Thoracic aorta (tissue), 2 donors: ENCODE results near the gene IRGC. TPM values are rescaled to one million over a fixed set of nuclear protein-coding genes. Genes with fewer than 3 reads are reported as not detected.

ENCODE experiments used
- ATAC-seq: fragments of 150-250 bp; one replicate; pipeline ENCODE4 v1.8.0; 2017; ENCODE audit warnings: low read depth; ENCODE audit not compliant: insufficient number of reproducible peaks, low FRiP score
- DNase-seq: peaks from one replicate; pipeline ENCODE4 v3.0.0-alpha.2; 2020; ENCODE audit warnings: low spot score
- H3K27ac ChIP-seq, 2 donors: fragments of 200-600 bp; sonication (generic); 1 replicate in 1 of 2; 2 replicates in 1 of 2; pipeline ENCODE4 v1.5.1; 2016; ENCODE audit warnings: mild to moderate bottlenecking in 2 of 2, moderate library complexity in 2 of 2
- H3K27me3 ChIP-seq: fragments of 200-600 bp; sonication (generic); replicated peaks from 2 replicates; pipeline ENCODE4 v1.6.0; 2016; ENCODE audit warnings: mild to moderate bottlenecking; ENCODE audit not compliant: insufficient read depth
- H3K36me3 ChIP-seq: fragments of 200-600 bp; sonication (generic); one replicate; pipeline ENCODE4 v1.5.1; 2016
- H3K4me1 ChIP-seq, 2 donors: fragments of 200-600 bp; sonication (generic); 1 replicate in 1 of 2; 2 replicates in 1 of 2; pipeline versions ENCODE4 v1.5.1 to v1.6.0; 2016; ENCODE audit warnings: low read depth in 2 of 2, mild to moderate bottlenecking in 1 of 2; ENCODE audit not compliant: control insufficient read depth in 1 of 2
- H3K4me3 ChIP-seq: fragments of 200-600 bp; sonication (generic); 2 replicates; pipeline ENCODE4 v1.5.1; 2016; ENCODE audit warnings: mild to moderate bottlenecking
- H3K9me3 ChIP-seq: fragments of 200-600 bp; sonication (generic); 2 replicates; pipeline ENCODE4 v1.5.1; 2016
- total RNA-seq, 2 donors: library from RNA; depleted of rRNA; stranded (reverse); fragments of >200 nt; gene quantifications; one replicate each; pipeline versions ENCODE4 v1.1.0 to v1.2.3, GENCODE V29; 2016
- TF ChIP-seq, protein P1 (sequence below): fragments of 200-600 bp; sonication (generic); IDR thresholded peaks from one replicate; pipeline ENCODE4 v1.5.1; 2019; ENCODE audit warnings: antibody characterized with exemption

The IRGC gene
- total RNA-seq, 2 donors from 2014 or later, result not detected

DNA sequence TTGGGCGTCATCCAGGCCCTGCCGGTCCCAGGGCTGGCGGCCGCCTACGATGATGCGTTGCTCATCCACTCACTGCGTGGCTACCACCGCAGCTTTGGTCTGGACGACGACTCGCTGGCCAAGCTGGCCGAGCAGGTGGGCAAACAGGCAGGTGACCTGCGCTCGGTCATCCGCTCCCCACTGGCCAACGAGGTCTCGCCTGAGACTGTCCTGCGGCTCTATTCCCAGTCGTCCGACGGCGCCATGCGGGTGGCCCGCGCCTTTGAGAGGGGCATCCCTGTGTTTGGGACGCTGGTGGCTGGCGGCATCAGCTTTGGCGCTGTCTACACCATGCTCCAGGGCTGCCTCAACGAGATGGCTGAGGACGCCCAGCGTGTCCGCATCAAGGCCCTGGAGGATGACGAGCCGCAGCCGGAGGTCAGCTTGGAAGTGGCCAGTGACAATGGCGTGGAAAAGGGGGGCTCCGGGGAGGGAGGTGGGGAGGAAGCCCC is 3.5 kb downstream of the IRGC start:
- H3K27ac ChIP-seq, result no peak overlapping the region
- no peaks in the 10 kb centered on the region for H3K4me1 ChIP-seq
- H3K36me3 ChIP-seq, result no peaks in the 10 kb centered on the region
- TF ChIP-seq, protein P1, sequence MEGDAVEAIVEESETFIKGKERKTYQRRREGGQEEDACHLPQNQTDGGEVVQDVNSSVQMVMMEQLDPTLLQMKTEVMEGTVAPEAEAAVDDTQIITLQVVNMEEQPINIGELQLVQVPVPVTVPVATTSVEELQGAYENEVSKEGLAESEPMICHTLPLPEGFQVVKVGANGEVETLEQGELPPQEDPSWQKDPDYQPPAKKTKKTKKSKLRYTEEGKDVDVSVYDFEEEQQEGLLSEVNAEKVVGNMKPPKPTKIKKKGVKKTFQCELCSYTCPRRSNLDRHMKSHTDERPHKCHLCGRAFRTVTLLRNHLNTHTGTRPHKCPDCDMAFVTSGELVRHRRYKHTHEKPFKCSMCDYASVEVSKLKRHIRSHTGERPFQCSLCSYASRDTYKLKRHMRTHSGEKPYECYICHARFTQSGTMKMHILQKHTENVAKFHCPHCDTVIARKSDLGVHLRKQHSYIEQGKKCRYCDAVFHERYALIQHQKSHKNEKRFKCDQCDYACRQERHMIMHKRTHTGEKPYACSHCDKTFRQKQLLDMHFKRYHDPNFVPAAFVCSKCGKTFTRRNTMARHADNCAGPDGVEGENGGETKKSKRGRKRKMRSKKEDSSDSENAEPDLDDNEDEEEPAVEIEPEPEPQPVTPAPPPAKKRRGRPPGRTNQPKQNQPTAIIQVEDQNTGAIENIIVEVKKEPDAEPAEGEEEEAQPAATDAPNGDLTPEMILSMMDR, result no peak
- H3K27me3 ChIP-seq, result no peaks in the 10 kb centered on the region
- H3K9me3 ChIP-seq, result no peaks in the 10 kb centered on the region
- H3K4me3 ChIP-seq, result no peak overlapping the region
- no peak for ATAC-seq
- DNase-seq, result no peak

DNA sequence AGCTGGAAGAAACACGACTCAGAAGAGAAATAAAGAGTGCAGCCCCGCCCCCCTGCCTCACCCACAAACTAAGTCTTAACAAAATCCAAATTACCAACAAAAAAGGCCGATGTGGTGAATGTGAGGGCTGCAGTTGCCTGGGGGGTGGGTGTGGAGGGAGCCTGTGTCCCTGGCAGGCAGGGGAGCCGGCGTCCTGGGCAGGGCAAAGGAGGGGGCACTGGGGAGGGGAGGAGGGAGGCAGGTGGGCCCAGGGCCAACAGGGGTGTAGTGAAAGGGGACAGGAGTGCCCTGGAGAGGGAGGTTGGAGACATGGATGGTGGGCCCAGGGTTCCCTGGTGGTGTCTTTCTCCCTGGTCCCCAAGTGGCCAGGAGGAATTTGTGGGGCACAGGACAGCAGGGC is 4.0 kb downstream of the IRGC start:
- TF ChIP-seq, protein P1, result no peak
- ATAC-seq (no peak), DNase-seq (no peak)
- H3K36me3 ChIP-seq, result no peaks in the 10 kb centered on the region
- H3K4me1 ChIP-seq, result no peaks in the 10 kb centered on the region
- no peaks in the 10 kb centered on the region for H3K27me3 ChIP-seq
- H3K9me3 ChIP-seq, result no peaks in the 10 kb centered on the region
- H3K27ac ChIP-seq, result no peak overlapping the region
- H3K4me3 ChIP-seq, result no peak overlapping the region

DNA sequence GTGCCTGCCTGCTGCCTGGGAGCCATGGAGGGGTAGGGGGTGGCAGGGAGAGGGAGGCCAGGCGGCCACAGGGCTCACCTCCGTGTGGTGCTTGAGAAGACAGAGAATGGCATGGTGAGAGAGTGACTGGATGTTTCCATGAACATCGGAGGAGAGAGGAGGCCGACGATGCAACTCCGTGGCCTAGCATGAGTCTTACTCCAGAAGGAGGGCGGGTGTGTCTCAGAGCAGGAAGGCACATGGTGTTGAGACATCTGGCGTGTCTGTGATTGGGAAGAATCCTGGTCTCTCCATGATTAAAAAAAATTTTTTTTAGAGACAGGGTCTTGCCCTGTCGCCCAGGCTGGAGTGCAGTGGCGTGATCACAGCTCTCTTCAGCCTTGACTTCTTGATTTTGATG is 5.1 kb downstream of the IRGC start:
- Histone ChIP-seq H3K4me1 (no peaks in the 10 kb centered on the region), H3K36me3 (no peaks in the 10 kb centered on the region), H3K27me3 (no peaks in the 10 kb centered on the region), H3K9me3 (no peaks in the 10 kb centered on the region), H3K27ac (no peak overlapping the region), H3K4me3 (no peak overlapping the region)
- ATAC-seq (no peak), DNase-seq (no peak)
- TF ChIP-seq, protein P1, result no peak

DNA sequence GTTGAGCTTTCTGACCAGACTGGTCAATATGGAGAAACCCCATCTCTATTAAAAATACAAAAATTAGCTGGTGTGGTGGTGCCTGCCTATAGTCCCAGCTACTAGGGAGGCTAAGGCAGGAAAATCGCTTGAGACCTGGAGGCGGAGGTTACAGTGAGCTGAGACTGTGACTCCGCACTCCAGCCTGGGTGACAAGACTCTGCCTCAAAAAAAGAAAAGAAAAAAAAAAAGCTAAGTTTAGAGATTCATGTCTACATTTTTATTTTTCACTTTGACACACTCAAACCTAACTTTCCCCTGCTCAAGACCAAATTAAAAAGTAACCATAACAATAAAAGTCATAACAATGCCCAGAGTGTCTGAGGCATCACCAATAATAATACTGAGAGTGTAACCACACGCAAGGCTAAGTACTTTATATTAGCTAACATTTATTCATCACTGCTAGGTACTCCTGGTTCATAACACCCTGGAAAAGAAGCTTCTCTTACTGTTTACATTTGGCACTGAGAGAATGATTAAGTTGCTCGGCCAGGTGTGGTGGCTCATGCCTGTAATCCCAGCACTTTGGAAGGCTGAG is 5.7 kb downstream of the IRGC start:
- Histone ChIP-seq H3K27me3 (no peaks in the 10 kb centered on the region), H3K27ac (no peak overlapping the region), H3K36me3 (no peaks in the 10 kb centered on the region), H3K4me1 (no peaks in the 10 kb centered on the region), H3K4me3 (no peak overlapping the region), H3K9me3 (no peaks in the 10 kb centered on the region)
- TF ChIP-seq, protein P1, result no peak
- DNase-seq (no peak), ATAC-seq (no peak)

DNA sequence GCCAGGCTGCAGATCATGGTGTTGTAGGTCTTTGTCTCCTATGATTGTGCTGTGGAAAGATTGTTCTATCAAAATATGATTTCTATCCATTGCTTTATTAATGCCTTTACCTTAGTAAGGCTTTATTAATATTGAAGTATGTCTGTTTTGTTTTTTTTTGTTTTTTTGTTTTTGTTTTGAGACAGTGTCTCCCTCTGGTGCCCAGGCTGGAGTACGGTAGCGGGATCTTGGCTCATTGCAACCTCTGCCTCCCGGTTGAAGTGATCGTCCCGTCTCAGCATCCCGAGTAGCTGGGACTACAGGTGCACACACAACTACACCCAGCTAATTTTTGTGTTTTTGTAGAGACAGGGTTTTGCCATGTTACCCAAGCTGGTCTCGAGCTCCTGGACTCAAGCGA is 7.7 kb downstream of the IRGC start:
- DNase-seq, result no peak
- Histone ChIP-seq H3K36me3 (peaks cover 3% of the 10 kb centered on the region), H3K4me1 (no peaks in the 10 kb centered on the region), H3K27ac (no peak overlapping the region), H3K4me3 (no peak overlapping the region), H3K27me3 (no peaks in the 10 kb centered on the region), H3K9me3 (no peaks in the 10 kb centered on the region)
- TF ChIP-seq, protein P1, result no peak
- ATAC-seq, result no peak
